ENCODE data around the gene ZNF268.
"Not testable (repeated sequence)": the region's sequence is repeated elsewhere in the genome, so short reads cannot be mapped to it uniquely, and the experiment has no call there.

Gene ZNF268

DNA sequence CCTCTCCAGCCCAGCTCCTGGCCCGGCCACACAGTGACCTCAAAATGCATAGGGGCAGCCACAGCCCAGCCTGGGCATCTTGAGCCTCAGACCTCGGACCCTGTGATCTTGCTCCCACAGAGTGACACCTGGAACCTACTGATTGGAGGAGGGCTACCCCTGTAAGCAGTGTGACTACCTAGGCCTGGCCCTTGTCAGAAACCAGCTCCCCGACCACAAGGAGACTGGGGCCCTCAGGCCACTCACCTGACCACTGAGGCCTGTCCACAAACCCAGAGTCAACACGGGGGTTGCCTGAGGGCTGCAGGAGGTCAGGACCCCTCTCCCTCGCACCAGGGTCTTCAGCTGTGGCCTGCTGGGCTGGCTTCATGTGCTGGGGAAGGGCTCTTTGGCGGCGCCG, 45.4 kb downstream of the ZNF268 start:
- in situ Hi-C loops (cut with MboI; ENCODE audit: low sequenced_read_pairs), result no loop called here

DNA sequence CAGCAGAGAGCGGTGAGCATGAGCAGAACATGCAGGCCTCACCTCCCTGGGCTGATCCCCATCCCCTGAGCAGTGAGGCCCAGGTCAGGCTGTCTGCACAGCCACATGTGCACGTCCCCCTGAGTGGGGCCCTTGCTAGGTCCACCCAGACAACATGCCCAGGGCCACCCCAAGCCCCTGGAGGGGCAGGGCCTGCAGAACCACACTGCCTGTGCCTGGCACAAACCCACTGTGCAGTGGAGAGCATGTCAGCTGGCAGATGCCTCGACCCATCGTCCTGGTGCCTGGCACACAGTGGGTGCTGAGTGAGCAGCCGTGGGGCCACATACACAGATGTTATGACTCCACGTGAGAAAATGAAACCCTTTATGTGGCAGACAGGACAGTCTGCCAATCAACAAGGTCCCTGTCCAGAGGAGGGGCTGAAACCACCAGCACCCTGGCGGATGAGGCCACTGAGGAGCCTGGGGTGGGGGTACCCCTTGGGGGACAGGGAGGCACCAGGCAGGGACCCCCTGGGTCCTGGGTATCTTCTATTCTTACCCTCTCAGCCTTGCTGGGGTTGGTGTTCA, 46.1 kb downstream of the ZNF268 start:
- in situ Hi-C loops (cut with MboI; ENCODE audit: low sequenced_read_pairs), result no loop called here

- in situ Hi-C loops (cut with MboI; ENCODE audit: low sequenced_read_pairs), result no loop called here
Measured at GRCh38 chr12:133231001-133231400, 49.7 kb downstream of the ZNF268 start.

GRCh38 chr12:133233006-133233405, 51.7 kb downstream of the ZNF268 start:
- in situ Hi-C loops (cut with MboI; ENCODE audit: low sequenced_read_pairs), result no loop called here

GRCh38 chr12:133233993-133234564, 52.8 kb downstream of the ZNF268 start:
- in situ Hi-C loops (cut with MboI; ENCODE audit: low sequenced_read_pairs), result no loop called here

DNA sequence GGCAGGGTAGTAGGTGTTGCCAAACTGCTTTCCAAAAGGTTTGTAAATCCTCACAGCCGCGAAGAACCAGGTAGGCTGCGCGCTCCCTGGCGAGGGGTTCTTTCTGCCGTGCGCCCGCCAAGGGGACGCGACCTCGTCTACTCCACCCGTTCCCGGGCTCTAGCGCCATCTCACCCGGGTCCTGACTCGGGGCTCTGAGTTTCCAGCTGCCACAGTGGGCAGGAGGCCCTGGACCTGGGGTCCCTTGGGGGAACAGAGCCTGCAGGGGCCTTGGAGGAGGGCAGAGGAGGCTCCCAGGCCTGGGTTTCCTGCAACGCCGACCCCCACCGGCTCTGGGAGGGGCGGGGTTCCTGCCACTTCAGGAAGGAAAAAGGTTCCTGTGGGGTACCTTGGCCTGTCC, 53.7 kb downstream of the ZNF268 start:
- in situ Hi-C loops (cut with MboI; ENCODE audit: low sequenced_read_pairs), result no loop called here

DNA sequence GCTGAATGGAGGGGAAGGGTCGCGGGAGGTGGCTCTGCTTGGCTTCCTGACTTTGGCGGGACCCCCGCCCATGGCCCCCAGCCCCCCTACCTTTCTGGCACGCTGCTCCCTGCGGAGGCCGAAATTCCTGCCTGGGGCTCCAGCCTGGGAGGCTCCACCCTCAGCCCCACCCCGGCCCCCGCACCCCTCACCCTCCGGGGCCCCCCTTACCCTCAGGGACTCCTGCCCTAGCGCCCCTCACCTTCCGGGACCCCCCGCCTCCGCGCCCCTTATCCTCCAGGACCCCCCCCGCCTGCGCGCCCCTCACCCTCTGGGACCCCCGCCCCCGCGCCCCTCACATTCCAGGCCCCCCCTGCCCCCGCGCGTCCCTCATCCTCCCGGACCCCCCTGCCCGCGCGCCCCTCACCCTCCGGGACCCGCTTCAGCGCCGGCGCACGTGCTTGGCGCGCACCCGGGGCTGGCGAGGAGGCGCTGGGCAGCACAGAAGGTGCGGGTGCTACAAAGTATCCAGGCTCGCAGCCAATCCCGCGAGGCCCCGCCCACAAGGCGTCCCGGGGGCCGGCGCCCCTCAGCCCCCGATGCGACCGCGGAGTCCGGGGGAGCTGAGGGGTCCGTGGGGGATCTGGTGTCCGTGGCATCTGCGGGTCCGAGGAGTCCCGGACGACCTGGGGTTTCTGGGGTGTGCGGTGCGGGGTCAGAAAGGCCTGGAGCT, 54.3 kb downstream of the ZNF268 start, which contains the start of gene ANHX:
Gene ANHX (minus strand): TSS at position 477 of the 712 bp plus-strand sequence. CDS start 1,521 bp downstream, outside the sequence.
- in situ Hi-C loops (cut with MboI; ENCODE audit: low sequenced_read_pairs), result no loop called here

DNA sequence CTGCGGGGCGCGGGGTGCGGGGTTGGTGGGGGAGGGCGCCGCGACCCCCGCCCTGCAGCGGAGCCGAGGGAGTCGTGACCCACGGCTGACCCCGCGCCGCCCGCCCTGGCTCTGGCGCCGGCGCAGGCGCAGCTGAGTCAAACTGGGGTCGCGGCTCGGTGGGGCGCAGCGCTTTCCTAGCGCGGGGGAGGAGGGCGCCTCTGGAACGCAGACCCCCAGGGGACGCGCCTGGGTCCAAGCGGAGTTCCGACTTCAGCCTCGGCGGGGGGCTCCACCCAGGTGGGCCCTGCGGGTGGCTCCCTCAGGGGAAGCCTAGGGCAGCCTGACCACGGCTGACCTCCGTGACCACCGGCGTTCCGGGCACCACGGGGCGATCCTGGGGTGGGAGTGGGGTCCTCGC, 54.8 kb downstream of the ZNF268 start:
- in situ Hi-C loops (cut with MboI; ENCODE audit: low sequenced_read_pairs), result no loop called here

DNA sequence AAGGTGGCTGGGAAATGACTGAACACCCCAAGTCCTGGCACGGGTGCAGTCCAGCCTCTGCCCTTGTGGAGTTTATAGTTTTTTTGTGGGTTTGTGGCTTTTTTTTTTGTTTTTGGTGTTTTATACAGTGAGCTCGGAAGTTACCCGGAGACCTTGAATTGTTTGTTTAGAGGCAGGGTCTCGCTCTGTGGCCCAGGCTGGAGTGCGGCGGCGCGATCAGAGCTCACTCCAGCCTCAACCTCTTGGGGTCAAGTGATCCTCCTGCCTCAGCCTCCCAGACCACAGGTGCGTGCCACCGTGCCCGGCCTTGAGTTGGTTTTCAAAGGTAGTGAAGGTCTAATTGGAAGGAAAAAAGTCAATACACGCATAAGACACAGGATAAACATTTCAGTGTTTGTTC, 55.3 kb downstream of the ZNF268 start:
- in situ Hi-C loops (cut with MboI; ENCODE audit: low sequenced_read_pairs), result no loop called here

DNA sequence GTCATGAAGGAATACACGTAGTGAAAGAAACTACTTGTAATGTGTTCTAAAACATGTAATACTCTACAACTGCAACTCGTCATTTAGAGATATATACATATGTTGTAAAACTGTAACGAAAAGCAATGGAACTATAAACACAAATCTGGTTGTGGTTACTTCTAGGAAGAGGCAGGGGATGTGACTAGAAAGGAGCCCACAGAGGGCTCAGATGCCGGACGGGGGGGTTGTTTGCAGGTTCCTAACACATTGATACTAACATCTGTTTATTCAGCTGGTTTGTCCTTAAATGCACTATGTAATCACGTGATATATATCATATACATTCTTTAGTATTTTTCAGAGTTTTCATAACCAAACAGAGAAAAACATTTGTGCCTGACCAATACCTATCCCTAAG, 70.4 kb downstream of the ZNF268 start:
- in situ Hi-C loops (cut with MboI; ENCODE audit: low sequenced_read_pairs), result no loop called here

DNA sequence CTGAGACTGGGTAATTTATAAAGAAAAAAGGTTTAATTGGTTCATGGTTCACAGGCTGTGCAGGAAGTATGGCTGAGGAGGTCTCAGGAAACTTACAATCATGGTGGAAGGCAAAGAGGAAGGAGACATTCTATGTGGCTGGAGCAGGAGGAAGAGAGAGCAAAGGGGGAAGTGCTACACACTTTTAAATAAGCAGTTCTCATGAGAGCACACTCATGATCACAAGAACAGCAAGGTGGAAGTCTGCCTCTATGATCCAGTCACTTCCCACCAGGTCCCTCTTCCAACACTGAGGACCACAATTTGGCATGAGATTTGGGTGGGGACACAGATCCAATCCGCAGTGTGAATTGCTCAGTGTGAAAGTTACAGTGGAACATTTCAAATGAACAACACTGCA, 74.5 kb downstream of the ZNF268 start:
- in situ Hi-C loops (cut with MboI; ENCODE audit: low sequenced_read_pairs), result not testable (repeated sequence)

DNA sequence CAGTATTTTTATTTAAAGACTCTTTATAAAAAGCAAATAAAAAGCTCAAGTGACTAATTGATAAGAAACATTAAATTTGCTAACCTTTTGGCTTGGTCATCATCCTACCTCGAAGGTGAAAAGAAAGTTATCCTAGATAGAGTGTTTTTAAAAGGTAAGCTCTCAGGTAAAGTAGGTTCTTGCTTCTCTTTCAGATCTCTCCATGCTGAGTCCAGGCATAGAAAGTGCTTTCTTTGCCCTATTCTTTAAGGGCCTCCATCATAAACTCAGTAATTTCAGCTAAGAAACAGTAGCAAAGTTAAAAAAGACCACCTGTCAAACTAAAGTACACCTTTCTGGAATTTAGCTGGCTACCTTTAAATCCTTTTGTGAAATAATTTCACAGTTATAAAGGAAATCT, 75.0 kb downstream of the ZNF268 start:
- in situ Hi-C loops (cut with MboI; ENCODE audit: low sequenced_read_pairs), result no loop called here

DNA sequence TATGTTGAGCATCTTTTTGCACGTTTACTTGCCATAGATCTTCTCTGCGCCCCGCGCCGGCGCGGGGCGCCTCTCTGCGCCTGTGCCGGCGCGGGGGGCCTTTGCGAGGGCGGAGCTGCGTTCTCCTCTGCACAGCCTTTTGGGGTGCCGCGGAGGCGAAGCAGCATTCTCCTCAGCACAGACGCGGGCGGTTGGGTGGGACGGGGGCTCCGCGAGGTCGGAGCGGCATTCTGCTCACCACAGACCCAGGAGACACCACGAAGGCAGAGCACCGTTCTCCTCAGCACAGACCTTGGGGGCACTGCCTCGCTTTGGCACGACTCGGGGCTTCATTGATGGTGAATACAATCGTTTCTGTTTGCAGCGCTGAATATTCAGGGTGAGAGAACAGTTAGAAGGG, 82.9 kb downstream of the ZNF268 start:
- in situ Hi-C loops (cut with MboI; ENCODE audit: low sequenced_read_pairs), result no loop called here

All from hTERT RPE-1 (cell line).